HCT116 (cell line): ENCODE measurements around the gene ZNF446. TPM values are rescaled to one million over a fixed set of nuclear protein-coding genes. Genes with fewer than 3 reads are reported as not detected.
A peak's percentile ranks its signal among the peaks of the same experiment; 100 is the strongest.

Source experiments
- ATAC-seq: fragments of 200-7000 bp; cut with Tn5 transposase; 2 replicates; pipeline ENCODE4 v1.9.1; 2020; ENCODE audit warnings: mild to moderate bottlenecking, moderate library complexity
- BruUV-seq: library from RNA; stranded (reverse); fragments of 400-500 nt; replicated peaks from 2 replicates; lab custom pipeline; 2021; lab: Mats Ljungman, UMichigan
- CTCF ChIA-PET: fragments of 300-600 bp; sonication (Branson Sonifier 250); formaldehyde crosslinking; loops from one replicate; lab custom pipeline; 2021; ENCODE audit warnings: antibody characterized with exemption; lab: Charles Lee
- POLR2A ChIA-PET: fragments of 300-600, 350-600 bp; sonication (Branson Sonifier 250); formaldehyde crosslinking; loops from one replicate; lab custom pipeline; 2021; ENCODE audit warnings: antibody characterized with exemption; lab: Charles Lee
- RAD21 ChIA-PET, 2 experiments: fragments of 300-600 bp; sonication (Branson Sonifier 250); formaldehyde crosslinking; loops; one replicate each; lab custom pipeline; 2023; ENCODE audit warnings: low total read pairs in 2 of 2; ENCODE audit not compliant: uncharacterized antibody in 2 of 2, unreplicated experiment in 2 of 2, low non-redundant PET in 1 of 2; lab: Charles Lee
- DNase-seq: peaks from one replicate; pipeline ENCODE4 v3.0.0-alpha.2; 2010; ENCODE audit warnings: low read depth, low spot score
- H2AFZ ChIP-seq: fragments of 200-600 bp; shearing (Covaris generic), sonication (generic); 2 replicates; pipeline ENCODE4 v1.6.1; 2017; ENCODE audit warnings: low read depth, mixed run types, mixed read lengths, antibody characterized with exemption, low read length; ENCODE audit not compliant: poor library complexity, severe bottlenecking
- H3K27ac ChIP-seq: 2 replicates; pipeline ENCODE4 v1.5.1; 2012; ENCODE audit warnings: low read depth, low read length
- H3K27me3 ChIP-seq: fragments of 200-600 bp; sonication (generic); 2 replicates; pipeline ENCODE4 v1.6.1; 2016; ENCODE audit warnings: mixed run types, low read length, mixed read lengths; ENCODE audit not compliant: insufficient read depth
- H3K36me3 ChIP-seq, 2 experiments: fragments of 200-500 bp in 1 of 2; fragments of 200-600 bp in 1 of 2; sonication (Bioruptor generic) in 1 of 2; sonication (generic) in 1 of 2; 2 replicates each; pipeline versions ENCODE4 v1.5.1 to v1.6.1; 2014 to 2016; ENCODE audit warnings: low read length in 2 of 2, inconsistent platforms in 1 of 2, mixed read lengths in 1 of 2, mixed run types in 1 of 2; ENCODE audit not compliant: insufficient read depth in 2 of 2, control insufficient read depth in 1 of 2
- H3K4me1 ChIP-seq, 2 experiments: fragments of 200-600 bp in 1 of 2; sonication (generic) in 1 of 2; 2 replicates each; pipeline versions ENCODE4 v1.5.1 to v1.6.1; 2012 to 2017; ENCODE audit warnings: low read length in 2 of 2, inconsistent platforms in 1 of 2, mild to moderate bottlenecking in 1 of 2, mixed read lengths in 1 of 2, mixed run types in 1 of 2, moderate library complexity in 1 of 2; ENCODE audit not compliant: insufficient read depth in 2 of 2, control insufficient read depth in 1 of 2
- H3K4me2 ChIP-seq: fragments of 200-600 bp; sonication (generic); 2 replicates; pipeline ENCODE4 v1.6.1; 2017; ENCODE audit warnings: mixed run types, low read length, mixed read lengths
- H3K4me3 ChIP-seq, 2 experiments: fragments of 200-600 bp in 1 of 2; sonication (generic) in 1 of 2; replicated peaks in 1 of 2; 2 replicates each; pipeline ENCODE4 v1.5.1; 2011 to 2016; ENCODE audit warnings: low read length in 2 of 2, control low read depth in 1 of 2, low read depth in 1 of 2, mild to moderate bottlenecking in 1 of 2, mixed read lengths in 1 of 2, mixed run types in 1 of 2
- H3K79me2 ChIP-seq: fragments of 200-600 bp; sonication (generic); 2 replicates; pipeline ENCODE4 v1.6.1; 2017; ENCODE audit warnings: mild to moderate bottlenecking, mixed run types, low read length, moderate library complexity, mixed read lengths; ENCODE audit not compliant: insufficient read depth
- H3K9ac ChIP-seq: fragments of 200-600 bp; sonication (generic); 2 replicates; pipeline ENCODE4 v1.6.1; 2016; ENCODE audit warnings: low read length, mixed read lengths
- H3K9me2 ChIP-seq: fragments of 200-600 bp; sonication (generic), shearing (Covaris generic); 2 replicates; pipeline ENCODE4 v1.6.1; 2017; ENCODE audit warnings: mixed run types, mild to moderate bottlenecking, moderate library complexity; ENCODE audit not compliant: insufficient read depth
- H3K9me3 ChIP-seq, 2 experiments: fragments of 200-500 bp in 1 of 2; fragments of 200-600 bp in 1 of 2; sonication (Bioruptor generic) in 1 of 2; sonication (generic) in 1 of 2; 2 replicates each; pipeline ENCODE4 v1.6.1; 2014 to 2017; ENCODE audit warnings: low read length in 2 of 2, mixed read lengths in 2 of 2, inconsistent platforms in 1 of 2, low read depth in 1 of 2, mild to moderate bottlenecking in 1 of 2, mixed run types in 1 of 2, moderate library complexity in 1 of 2; ENCODE audit not compliant: control insufficient read depth in 1 of 2, insufficient read depth in 1 of 2
- H4K20me1 ChIP-seq: fragments of 200-600 bp; sonication (generic), shearing (Covaris generic); 2 replicates; pipeline ENCODE4 v1.6.1; 2017; ENCODE audit warnings: mixed run types, mild to moderate bottlenecking, moderate library complexity; ENCODE audit not compliant: insufficient read depth
- CTCF ChIP-seq, 3 experiments: fragments of 200-600 bp in 1 of 3; sonication (generic) in 1 of 3; IDR thresholded peaks in 2 of 3; conservative IDR thresholded peaks in 1 of 3; 2 replicates each; pipeline ENCODE4 v1.5.1; 2012 to 2017; ENCODE audit warnings: low read depth in 2 of 3, low read length in 2 of 3, antibody characterized with exemption in 1 of 3, borderline replicate concordance in 1 of 3, control low read depth in 1 of 3, mild to moderate bottlenecking in 1 of 3, mixed read lengths in 1 of 3, mixed run types in 1 of 3, moderate library complexity in 1 of 3; ENCODE audit not compliant: insufficient read depth in 1 of 3
- EGR1 ChIP-seq: IDR thresholded peaks from 2 replicates; pipeline ENCODE4 v1.6.1; 2012; ENCODE audit warnings: low read depth
- EZH2 ChIP-seq: fragments of 200-600 bp; sonication (generic); IDR thresholded peaks from 2 replicates; pipeline ENCODE4 v1.6.1; 2017; ENCODE audit warnings: antibody characterized with exemption, mixed run types
- EZH2phosphoT487 ChIP-seq: fragments of 200-600 bp; IDR thresholded peaks from 2 replicates; pipeline ENCODE4 v1.6.1; 2018; ENCODE audit warnings: antibody characterized with exemption, borderline replicate concordance
- FOSL1 ChIP-seq: IDR thresholded peaks from 2 replicates; pipeline ENCODE4 v1.6.1; 2012; ENCODE audit warnings: low read depth
- MAX ChIP-seq: IDR thresholded peaks from 2 replicates; pipeline ENCODE4 v1.6.1; 2012
- POLR2AphosphoS5 ChIP-seq: IDR thresholded peaks from 2 replicates; pipeline ENCODE4 v1.6.1; 2011; ENCODE audit warnings: mild to moderate bottlenecking, low read depth, low read length, moderate library complexity
- SP1 ChIP-seq: IDR thresholded peaks from 2 replicates; pipeline ENCODE4 v1.6.1; 2012; ENCODE audit warnings: low read depth
- SRF ChIP-seq: IDR thresholded peaks from 2 replicates; pipeline ENCODE4 v1.6.1; 2012; ENCODE audit warnings: low read depth
- TCF7L2 ChIP-seq: IDR thresholded peaks from 2 replicates; pipeline ENCODE4 v1.7.0; 2011; ENCODE audit warnings: borderline replicate concordance, inconsistent platforms; ENCODE audit not compliant: insufficient read depth, insufficient read length; ENCODE audit errors: extremely low read depth
- ZBTB33 ChIP-seq: IDR thresholded peaks from 2 replicates; pipeline ENCODE4 v1.6.1; 2011; ENCODE audit warnings: mild to moderate bottlenecking, low read length, moderate library complexity; ENCODE audit not compliant: insufficient replicate concordance; ENCODE audit errors: extremely low read depth
- ZNF274 ChIP-seq: fragments of 200-500 bp; sonication (Bioruptor generic); IDR thresholded peaks from 2 replicates; pipeline ENCODE4 v1.6.1; 2014; ENCODE audit warnings: mild to moderate bottlenecking, low read depth, low read length, inconsistent platforms
- intact Hi-C: fragments of 100-400 bp; cut with micrococcal nuclease; formaldehyde crosslinking; loops from 2 replicates; pipeline ENCODE4 v1.10.0; 2022
- total RNA-seq: library from RNA; stranded (reverse); gene quantifications from one replicate; pipeline ENCODE4 v1.2.1, GENCODE V29; 2021; ENCODE audit not compliant: unreplicated experiment

ZNF446 gene
- total RNA-seq, 1 experiment from 2014 or later = 6.5 TPM

- TF ChIP-seq POLR2AphosphoS5 (0 out of 2 replicates have a peak, but pooled peaks have one; percentile 10), SP1 (no peak), ZNF274 (no peak), TCF7L2 (no peak)
- CTCF ChIA-PET = no interaction called here
- Histone ChIP-seq H3K36me3 (peaks cover 2 to 17% of the 10 kb centered on the region in 2 experiments; a peak in 2 of 4 replicates), H3K27ac (peak overlapping the region; percentile 80), H3K4me1 (peaks cover 11 to 34% of the 10 kb centered on the region in 2 experiments), H3K4me3 (peak overlapping the region; percentile 78 to 91; a peak in 2 of 4 replicates), H3K9ac (peak overlapping the region; percentile 95; the same call in 1 of the 2 replicates), H2AFZ (no peak overlapping the region), H3K9me2 (no peaks in the 10 kb centered on the region), H3K4me2 (peak overlapping the region; percentile 98), H3K9me3 (no peaks in the 10 kb centered on the region), H4K20me1 (no peaks in the 10 kb centered on the region), H3K79me2 (peaks cover 51% of the 10 kb centered on the region), H3K27me3 (no peaks in the 10 kb centered on the region)
- POLR2A ChIA-PET = interaction anchor here (1.8 to 2.1 kb wide), 2 partner anchors 16 to 44 kb away, joined by 7 read pairs; no protein-coding TSS in a partner anchor
- no peak for DNase-seq
- RAD21 ChIA-PET = no interaction called here
- ATAC-seq = no peak
- intact Hi-C loops = loop anchor here (5.0 kb wide), 2 partner anchors 188 to 298 kb away; partner anchors contain the start of gene ZSCAN22
- TSS peak; percentile 43 for BruUV-seq
These were observed 39.1 kb downstream of the ZNF446 start for GRCh38 chr19:58515259-58515658.

GRCh38 chr19:58516246-58516836 is 40.2 kb downstream of the ZNF446 start:
- no peak for TF ChIP-seq EGR1
- TF ChIP-seq SP1 = no peak
- no peak for TF ChIP-seq POLR2AphosphoS5
- TF ChIP-seq CTCF (IDR thresholded peaks at IDR 0.05 in 2 of 3, conservative IDR thresholded peaks at IDR 0.05 in 1 of 3; ENCODE audit: borderline replicate concordance in 1 of 3, insufficient read depth in 1 of 3, low read depth in 2 of 3, low read length in 2 of 3) = no peak
- no peak for TF ChIP-seq EZH2phosphoT487
- no peak for TF ChIP-seq FOSL1
- no peak for TF ChIP-seq MAX
- TF ChIP-seq ZBTB33 = no peak
- no peak for TF ChIP-seq SRF
- TF ChIP-seq EZH2 = no peak
- TF ChIP-seq ZNF274 = no peak
- H3K27ac ChIP-seq = peak overlapping the region; percentile 80; the same call in 1 of the 2 replicates
- ChIA-PET RAD21 (no interaction called here), CTCF (interaction anchor here (1.1 kb wide), 1 partner anchor 30 kb away, joined by 3 read pairs; no protein-coding TSS in a partner anchor), POLR2A (no interaction called here)
- H4K20me1 ChIP-seq = no peaks in the 10 kb centered on the region
- H3K9me2 ChIP-seq = no peaks in the 10 kb centered on the region
- no peak overlapping the region for H3K4me2 ChIP-seq
- no peak for ATAC-seq
- DNase-seq = no peak
- no TSS peak for BruUV-seq
- H3K9me3 ChIP-seq = no peaks in the 10 kb centered on the region
- no peak overlapping the region for H3K9ac ChIP-seq
- peaks cover 2 to 17% of the 10 kb centered on the region in 2 experiments; a peak in 2 of 4 replicates for H3K36me3 ChIP-seq
- peaks cover 51% of the 10 kb centered on the region for H3K79me2 ChIP-seq
- intact Hi-C loops = loop anchor here (5.0 kb wide), 2 partner anchors 189 to 299 kb away; partner anchors contain the start of gene ZSCAN22
- H3K4me3 ChIP-seq = no peak overlapping the region
- no peaks in the 10 kb centered on the region for H3K27me3 ChIP-seq
- H3K4me1 ChIP-seq = peaks cover 12 to 41% of the 10 kb centered on the region in 2 experiments
- no peak overlapping the region for H2AFZ ChIP-seq
